Stomach (tissue), 4 donors: ENCODE results near the gene CIB4.

Experiments
- EP300 ChIP-seq: sonication (generic); formaldehyde crosslinking; IDR thresholded peaks from one replicate; pipeline ENCODE4 v1.6.1; 2017; ENCODE audit warnings: antibody characterized with exemption
- POLR2A ChIP-seq, 4 donors: fragments of 450-650 bp; IDR thresholded peaks; one replicate each; pipeline ENCODE4 v1.6.1; 2016; ENCODE audit warnings: antibody characterized with exemption in 4 of 4, control low read depth in 2 of 4, mild to moderate bottlenecking in 1 of 4, moderate library complexity in 1 of 4
- POLR2AphosphoS5 ChIP-seq, 3 donors: sonication (generic); formaldehyde crosslinking; IDR thresholded peaks; one replicate each; pipeline ENCODE4 v1.6.1; 2016; ENCODE audit warnings: antibody characterized with exemption in 3 of 3
- TF ChIP-seq, protein P1 (sequence below), 7 experiments: fragments of 450-650 bp in 4 of 7; fragments of 200-600 bp in 3 of 7; sonication (generic) in 3 of 7; IDR thresholded peaks; one replicate each; pipeline ENCODE4 v1.5.1; 2016 to 2019; ENCODE audit warnings: antibody characterized with exemption in 7 of 7, control low read depth in 2 of 7, mild to moderate bottlenecking in 1 of 7

DNA sequence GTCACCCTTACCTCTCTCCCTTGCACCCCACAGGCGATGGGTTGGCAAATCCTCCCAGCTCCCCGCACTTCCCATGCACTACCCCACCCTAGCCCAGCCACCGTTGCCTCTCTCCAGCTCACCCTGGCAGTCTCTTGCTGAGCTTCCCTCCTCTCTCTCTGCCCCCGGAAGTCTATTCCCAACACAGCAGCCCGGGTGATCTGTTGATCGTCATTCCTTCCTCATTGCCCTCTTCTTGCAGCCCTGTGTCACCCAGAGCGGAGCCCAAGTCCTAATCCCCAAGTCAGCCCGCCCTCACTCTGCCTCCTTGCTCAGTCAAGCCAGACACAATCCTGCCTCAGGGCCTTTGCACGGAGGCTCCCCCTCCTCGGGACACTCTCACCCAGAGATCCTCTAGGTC, 55.2 kb downstream of the CIB4 start:
- TF ChIP-seq EP300 (no peak), POLR2AphosphoS5 (IDR thresholded peaks at IDR 0.05) (no peak), POLR2A (IDR thresholded peaks at IDR 0.05) (no peak)
- TF ChIP-seq, protein P1, sequence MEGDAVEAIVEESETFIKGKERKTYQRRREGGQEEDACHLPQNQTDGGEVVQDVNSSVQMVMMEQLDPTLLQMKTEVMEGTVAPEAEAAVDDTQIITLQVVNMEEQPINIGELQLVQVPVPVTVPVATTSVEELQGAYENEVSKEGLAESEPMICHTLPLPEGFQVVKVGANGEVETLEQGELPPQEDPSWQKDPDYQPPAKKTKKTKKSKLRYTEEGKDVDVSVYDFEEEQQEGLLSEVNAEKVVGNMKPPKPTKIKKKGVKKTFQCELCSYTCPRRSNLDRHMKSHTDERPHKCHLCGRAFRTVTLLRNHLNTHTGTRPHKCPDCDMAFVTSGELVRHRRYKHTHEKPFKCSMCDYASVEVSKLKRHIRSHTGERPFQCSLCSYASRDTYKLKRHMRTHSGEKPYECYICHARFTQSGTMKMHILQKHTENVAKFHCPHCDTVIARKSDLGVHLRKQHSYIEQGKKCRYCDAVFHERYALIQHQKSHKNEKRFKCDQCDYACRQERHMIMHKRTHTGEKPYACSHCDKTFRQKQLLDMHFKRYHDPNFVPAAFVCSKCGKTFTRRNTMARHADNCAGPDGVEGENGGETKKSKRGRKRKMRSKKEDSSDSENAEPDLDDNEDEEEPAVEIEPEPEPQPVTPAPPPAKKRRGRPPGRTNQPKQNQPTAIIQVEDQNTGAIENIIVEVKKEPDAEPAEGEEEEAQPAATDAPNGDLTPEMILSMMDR (IDR thresholded peaks at IDR 0.05): no peak
